Upper lobe of right lung (tissue), 1 donor: ENCODE measurements around the gene NRG2. TPM values are rescaled to one million over a fixed set of nuclear protein-coding genes. Genes with fewer than 3 reads are reported as not detected.

ENCODE experiments used
- ATAC-seq: fragments of 200-7000 bp; cut with Tn5 transposase; one replicate; pipeline ENCODE4 v1.9.1; 2020; ENCODE audit warnings: mild to moderate bottlenecking, moderate library complexity
- DNase-seq: peaks from one replicate; pipeline ENCODE4 v3.0.0-alpha.2; 2020
- H3K27ac ChIP-seq: fragments of 200-600 bp; one replicate; pipeline ENCODE4 v1.8.0; 2022
- H3K27me3 ChIP-seq: fragments of 200-600 bp; one replicate; pipeline ENCODE4 v1.8.0; 2022; ENCODE audit warnings: mild to moderate bottlenecking
- H3K36me3 ChIP-seq: fragments of 200-600 bp; one replicate; pipeline ENCODE4 v1.8.0; 2022
- H3K4me1 ChIP-seq: fragments of 200-600 bp; one replicate; pipeline ENCODE4 v1.8.0; 2022
- H3K4me3 ChIP-seq: fragments of 200-600 bp; one replicate; pipeline ENCODE4 v1.8.0; 2022; ENCODE audit warnings: mild to moderate bottlenecking
- H3K9me3 ChIP-seq: fragments of 200-600 bp; one replicate; pipeline ENCODE4 v1.8.0; 2022
- intact Hi-C: fragments of 100-400 bp; cut with DNase I; formaldehyde crosslinking; loops from one replicate; pipeline ENCODE4 v1.11.0; 2022
- total RNA-seq: library from RNA; stranded (reverse); fragmentation: NEBNext Ultra II Directional; extraction: Animal tissue kit (Norgen Biotek cat#: 25700); gene quantifications from one replicate; pipeline ENCODE4 v1.2.1, GENCODE V29; 2021
- TF ChIP-seq, protein P1 (sequence below): fragments of 200-600 bp; IDR thresholded peaks from one replicate; pipeline ENCODE4 v1.8.0; 2022; ENCODE audit warnings: antibody characterized with exemption
- donor health status: DM: no; HTN: yes; CAD: no; lungs with severe emphysema.

NRG2 gene
- total RNA-seq, 1 donor from 2014 or later: 1.4 TPM

DNA sequence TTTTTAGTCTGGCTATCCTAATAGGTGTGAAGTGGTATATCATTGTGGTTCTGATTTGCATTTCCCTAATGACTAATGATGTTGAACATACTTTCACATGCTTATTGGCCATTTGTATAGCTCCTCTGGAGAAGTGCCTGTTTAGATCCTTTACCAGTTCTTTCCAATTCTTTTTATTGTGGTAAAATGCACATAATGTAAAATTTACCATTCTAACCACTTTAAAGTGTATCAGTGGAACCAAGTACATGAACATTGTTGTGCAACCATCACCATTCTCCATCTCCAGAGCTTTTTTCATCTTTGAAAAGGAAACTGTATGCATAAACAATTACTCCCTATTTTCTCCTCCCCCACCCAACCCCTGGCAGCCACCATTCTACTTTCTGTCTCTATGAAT lies 95.4 kb downstream of the NRG2 start:
- intact Hi-C loops: no loop called here
- H3K4me3 ChIP-seq: no peak overlapping the region
- no peak for ATAC-seq
- H3K27me3 ChIP-seq: no peaks in the 10 kb centered on the region
- no peaks in the 10 kb centered on the region for H3K9me3 ChIP-seq
- TF ChIP-seq, protein P1, sequence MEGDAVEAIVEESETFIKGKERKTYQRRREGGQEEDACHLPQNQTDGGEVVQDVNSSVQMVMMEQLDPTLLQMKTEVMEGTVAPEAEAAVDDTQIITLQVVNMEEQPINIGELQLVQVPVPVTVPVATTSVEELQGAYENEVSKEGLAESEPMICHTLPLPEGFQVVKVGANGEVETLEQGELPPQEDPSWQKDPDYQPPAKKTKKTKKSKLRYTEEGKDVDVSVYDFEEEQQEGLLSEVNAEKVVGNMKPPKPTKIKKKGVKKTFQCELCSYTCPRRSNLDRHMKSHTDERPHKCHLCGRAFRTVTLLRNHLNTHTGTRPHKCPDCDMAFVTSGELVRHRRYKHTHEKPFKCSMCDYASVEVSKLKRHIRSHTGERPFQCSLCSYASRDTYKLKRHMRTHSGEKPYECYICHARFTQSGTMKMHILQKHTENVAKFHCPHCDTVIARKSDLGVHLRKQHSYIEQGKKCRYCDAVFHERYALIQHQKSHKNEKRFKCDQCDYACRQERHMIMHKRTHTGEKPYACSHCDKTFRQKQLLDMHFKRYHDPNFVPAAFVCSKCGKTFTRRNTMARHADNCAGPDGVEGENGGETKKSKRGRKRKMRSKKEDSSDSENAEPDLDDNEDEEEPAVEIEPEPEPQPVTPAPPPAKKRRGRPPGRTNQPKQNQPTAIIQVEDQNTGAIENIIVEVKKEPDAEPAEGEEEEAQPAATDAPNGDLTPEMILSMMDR: no peak
- H3K4me1 ChIP-seq: no peaks in the 10 kb centered on the region
- DNase-seq: no peak
- no peaks in the 10 kb centered on the region for H3K36me3 ChIP-seq
- no peak overlapping the region for H3K27ac ChIP-seq

DNA sequence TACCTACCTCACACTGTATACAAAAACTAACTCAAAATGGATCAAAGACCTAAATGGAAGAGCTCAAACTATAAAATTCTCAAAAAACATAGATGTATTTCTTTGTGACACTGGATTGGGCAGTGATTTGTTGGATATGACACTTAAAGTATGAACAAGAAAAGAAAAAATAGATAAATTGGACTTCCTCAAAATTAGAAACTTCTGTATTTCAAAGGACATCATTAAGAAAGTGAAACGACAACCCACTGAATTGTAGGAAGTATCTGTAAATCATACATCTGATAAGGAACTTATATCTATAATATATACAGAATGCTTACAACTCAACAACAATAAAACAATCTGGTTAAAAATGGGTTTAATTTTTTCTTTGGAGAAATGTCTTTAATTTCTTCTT lies 96.7 kb downstream of the NRG2 start:
- intact Hi-C loops: no loop called here
- no peak overlapping the region for H3K4me3 ChIP-seq
- DNase-seq: no peak
- no peak for ATAC-seq
- H3K4me1 ChIP-seq: no peaks in the 10 kb centered on the region
- no peaks in the 10 kb centered on the region for H3K9me3 ChIP-seq
- H3K27ac ChIP-seq: no peak overlapping the region
- H3K27me3 ChIP-seq: no peaks in the 10 kb centered on the region
- TF ChIP-seq, protein P1: no peak
- no peaks in the 10 kb centered on the region for H3K36me3 ChIP-seq

DNA sequence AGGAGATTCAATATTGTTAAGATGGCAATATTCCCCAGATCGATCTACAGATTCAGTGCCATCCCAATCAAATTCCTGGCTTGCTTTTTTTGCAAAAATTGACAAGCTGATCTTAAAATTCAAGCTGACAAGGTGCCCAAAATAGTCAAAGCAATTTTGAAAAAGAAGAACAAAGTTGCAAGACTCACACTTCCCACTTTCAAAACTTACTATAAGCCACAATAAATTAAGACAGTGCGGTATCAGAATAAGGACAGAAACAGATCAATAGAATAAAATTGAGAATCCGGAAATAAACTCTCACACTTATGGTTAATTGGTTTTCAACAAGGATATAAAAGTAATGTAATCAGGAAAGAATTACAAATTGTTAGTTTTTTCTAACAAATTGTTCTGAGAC lies 97.1 kb downstream of the NRG2 start:
- H3K27ac ChIP-seq: no peak overlapping the region
- H3K27me3 ChIP-seq: no peaks in the 10 kb centered on the region
- H3K4me1 ChIP-seq: no peaks in the 10 kb centered on the region
- H3K4me3 ChIP-seq: no peak overlapping the region
- intact Hi-C loops: no loop called here
- H3K9me3 ChIP-seq: no peaks in the 10 kb centered on the region
- H3K36me3 ChIP-seq: no peaks in the 10 kb centered on the region
- TF ChIP-seq, protein P1: no peak
- ATAC-seq: no peak
- no peak for DNase-seq

DNA sequence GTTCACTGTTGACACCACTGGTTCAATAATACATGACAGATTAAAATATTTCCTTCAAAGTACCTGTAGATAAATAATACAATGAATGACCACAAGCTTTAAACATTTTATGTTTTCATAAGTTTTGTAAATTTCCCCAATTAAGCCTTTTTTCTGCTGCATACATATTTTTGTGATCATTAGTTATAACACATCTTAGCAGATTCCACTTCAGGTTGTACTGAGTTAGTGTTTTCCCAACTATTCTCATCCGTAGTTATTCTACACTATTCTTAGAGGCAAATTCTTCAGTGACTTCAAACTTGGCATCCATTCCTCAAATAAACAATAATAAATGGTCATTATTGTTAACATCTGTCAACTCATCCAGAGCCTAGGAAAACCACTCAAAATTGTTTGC lies 100.9 kb downstream of the NRG2 start:
- Histone ChIP-seq H3K4me1 (no peaks in the 10 kb centered on the region), H3K36me3 (no peaks in the 10 kb centered on the region), H3K27ac (no peak overlapping the region), H3K27me3 (no peaks in the 10 kb centered on the region), H3K4me3 (no peak overlapping the region), H3K9me3 (no peaks in the 10 kb centered on the region)
- intact Hi-C loops: no loop called here
- ATAC-seq (no peak), DNase-seq (no peak)
- TF ChIP-seq, protein P1: no peak

DNA sequence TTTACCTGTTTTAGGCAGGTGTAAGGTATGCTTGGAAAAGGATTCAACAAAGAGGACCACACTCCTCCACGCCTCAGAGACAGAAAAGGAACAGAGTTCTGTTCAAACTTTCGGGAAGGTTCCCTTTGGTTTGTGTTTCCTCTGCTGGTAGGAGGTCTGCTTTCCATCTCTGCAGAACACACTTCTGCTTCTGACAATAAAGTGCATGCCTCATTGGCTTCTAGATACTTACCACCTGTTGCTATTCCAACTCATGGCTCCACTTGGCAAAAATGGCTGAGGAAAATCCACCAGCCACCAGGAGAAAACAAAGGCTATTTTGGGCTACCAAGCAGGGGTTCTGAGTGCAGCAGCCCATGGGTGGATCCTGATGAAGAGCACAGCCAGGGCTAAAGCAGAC lies 112.7 kb downstream of the NRG2 start:
- DNase-seq (no peak), ATAC-seq (no peak)
- Histone ChIP-seq H3K4me1 (no peaks in the 10 kb centered on the region), H3K36me3 (no peaks in the 10 kb centered on the region), H3K9me3 (no peaks in the 10 kb centered on the region), H3K27ac (no peak overlapping the region), H3K27me3 (peaks cover 4% of the 10 kb centered on the region), H3K4me3 (no peak overlapping the region)
- intact Hi-C loops: no loop called here
- TF ChIP-seq, protein P1: no peak

DNA sequence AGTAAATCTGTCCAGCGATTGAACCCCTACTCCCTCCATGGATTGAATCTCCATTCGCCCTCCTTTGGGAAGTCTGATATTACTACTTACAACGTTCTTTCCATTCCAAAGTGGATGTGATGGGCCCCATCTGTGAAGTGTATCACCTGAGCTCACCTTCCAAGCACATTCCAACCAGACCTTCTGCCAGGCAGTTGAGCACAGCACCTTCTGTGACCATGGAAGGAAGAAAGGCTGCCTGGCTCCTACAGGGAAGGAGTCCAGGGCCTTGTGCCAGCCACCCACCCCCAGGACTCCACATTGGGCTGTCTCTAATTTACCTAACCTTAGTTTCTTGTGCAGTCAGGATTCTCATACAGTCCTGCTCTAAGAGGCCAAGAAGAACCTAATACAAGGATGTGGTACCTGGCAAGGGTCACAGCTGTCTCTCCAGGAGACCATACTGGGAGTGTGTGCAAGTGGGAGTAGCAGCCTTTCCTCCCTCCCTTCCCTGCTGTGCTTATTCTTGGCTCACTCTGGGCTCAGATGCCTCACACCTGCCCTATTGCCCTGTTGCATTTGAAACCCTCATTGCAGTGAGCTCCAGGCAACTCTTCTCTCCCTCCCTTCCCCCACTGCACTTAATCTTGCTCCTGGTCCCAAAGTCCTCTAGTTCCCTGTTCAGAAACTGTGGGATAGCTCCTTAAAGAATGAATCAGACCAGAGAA lies 116.1 kb downstream of the NRG2 start:
- H3K27ac ChIP-seq: no peak overlapping the region
- ATAC-seq: no peak
- no peak overlapping the region for H3K4me3 ChIP-seq
- TF ChIP-seq, protein P1: no peak
- intact Hi-C loops: no loop called here
- no peaks in the 10 kb centered on the region for H3K9me3 ChIP-seq
- no peaks in the 10 kb centered on the region for H3K36me3 ChIP-seq
- no peaks in the 10 kb centered on the region for H3K27me3 ChIP-seq
- no peak for DNase-seq
- no peaks in the 10 kb centered on the region for H3K4me1 ChIP-seq
